ENCODE results near the gene KRT74. TPM values are rescaled to one million over a fixed set of nuclear protein-coding genes. Genes with fewer than 3 reads are reported as not detected.
"Not testable (repeated sequence)": the region's sequence is repeated elsewhere in the genome, so short reads cannot be mapped to it uniquely, and the experiment has no call there.

KRT74 gene
- total and polyA plus RNA-seq, 2 of the 8 experiments (the other 6 are each of a cell fraction or from before 2014, with no cell fraction given) = not detected

DNA sequence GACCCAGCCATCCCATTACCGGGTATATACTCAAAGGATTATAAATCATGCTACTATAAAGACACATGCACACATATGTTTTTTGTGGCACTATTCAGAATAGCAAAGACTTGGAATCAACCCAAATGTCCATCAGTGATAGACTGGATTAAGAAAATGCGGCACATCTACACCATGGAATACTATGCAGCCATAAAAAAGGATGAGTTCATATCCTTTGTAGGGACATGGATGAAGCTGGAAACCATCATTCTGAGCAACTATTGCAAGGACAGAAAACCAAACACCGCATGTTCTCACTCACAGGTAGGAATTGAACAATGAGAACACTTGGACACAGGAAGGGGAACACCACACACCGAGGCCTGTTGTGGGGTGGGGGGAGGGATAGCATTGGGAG is 20.6 kb upstream of the KRT74 start:
- peaks cover 23 to 27% of the 10 kb centered on the region in 2 experiments for H3K9me3 ChIP-seq (ENCODE audit: insufficient read depth in 2 of 2, low read depth in 1 of 2, low read length in 1 of 2)
- WGBS, 2 experiments (ENCODE audit: extremely low coverage in 1 of 2, insufficient coverage in 1 of 2, insufficient read length in 1 of 2, insufficient replicate concordance in 2 of 2, low coverage in 1 of 2, low lambda C conversion rate in 2 of 2, missing lambda C conversion rate in 1 of 2) = 85% methylated on average over 3 of the region's 4 CpGs; no CpG with 5 or more reads in 1 of the 2 experiments
- H3K9ac ChIP-seq (replicated peaks in 1 of 4; ENCODE audit: extremely low read depth in 1 of 4, low read depth in 3 of 4, low read length in 3 of 4); H2BK20ac ChIP-seq (ENCODE audit: low read length); H3K27ac ChIP-seq (ENCODE audit: low read depth, low read length); H4K5ac ChIP-seq (ENCODE audit: insufficient read length, low read depth, low read length); POLR2A ChIA-PET (ENCODE audit: partially characterized antibody); H2AFZ ChIP-seq (ENCODE audit: low read length); H3K79me1 ChIP-seq (ENCODE audit: low read depth, low read length); H3K14ac ChIP-seq (ENCODE audit: insufficient read length); H3K4ac ChIP-seq (replicated peaks; ENCODE audit: insufficient read length, low read depth, low read length); H2BK120ac ChIP-seq (replicated peaks; ENCODE audit: low read depth, low read length); H3K4me3 ChIP-seq (ENCODE audit: extremely low read depth in 1 of 4, insufficient read depth in 2 of 4, low read depth in 3 of 4, low read length in 4 of 4); H4K20me1 ChIP-seq (replicated peaks in 1 of 2; ENCODE audit: control insufficient read depth in 1 of 2, insufficient read depth in 2 of 2, low read length in 2 of 2); H2BK12ac ChIP-seq (ENCODE audit: low read depth, low read length); H2BK15ac ChIP-seq (ENCODE audit: low read length); FAIRE-seq; H3K36me3 ChIP-seq (ENCODE audit: control insufficient read depth in 2 of 4, insufficient read depth in 4 of 4, low read length in 3 of 4); H4K91ac ChIP-seq (replicated peaks; ENCODE audit: insufficient read length, low read length); H3K4me2 ChIP-seq (ENCODE audit: insufficient read depth in 1 of 2, low read depth in 2 of 2, low read length in 2 of 2); H4K8ac ChIP-seq (ENCODE audit: extremely low read depth, insufficient read depth, low read length); H3K56ac ChIP-seq (replicated peaks; ENCODE audit: insufficient read length, low read depth, low read length); H3K18ac ChIP-seq (ENCODE audit: extremely low read depth, low read length); H3K4me1 ChIP-seq (replicated peaks in 1 of 4; ENCODE audit: control insufficient read depth in 3 of 4, insufficient read depth in 4 of 4, low read length in 3 of 4); H3K23me2 ChIP-seq (ENCODE audit: low read depth, low read length); DNase-seq (ENCODE audit: low read depth in 1 of 2, low spot score in 2 of 2); H3K79me2 ChIP-seq (ENCODE audit: control insufficient read depth in 1 of 2, insufficient read depth in 2 of 2, low read length in 2 of 2); H3K23ac ChIP-seq (ENCODE audit: insufficient read length); H3K27me3 ChIP-seq (replicated peaks in 1 of 4; ENCODE audit: control insufficient read depth in 3 of 4, extremely low read depth in 1 of 4, insufficient read depth in 3 of 4, low read length in 3 of 4); H2AK5ac ChIP-seq (ENCODE audit: low read depth, low read length); H2BK5ac ChIP-seq (ENCODE audit: low read depth, low read length): not testable (repeated sequence)
- CTCF ChIA-PET (ENCODE audit: partially characterized antibody) = interaction anchor here (2.9 to 23.2 kb wide), 2 partner anchors 10 to 281 kb away, joined by 15 to 502 read pairs; no protein-coding TSS in a partner anchor
